A549 (cell line): Measurements from ENCODE around the gene NUP205. TPM values are rescaled to one million over a fixed set of nuclear protein-coding genes. Genes with fewer than 3 reads are reported as not detected.

Experiments used
- ATAC-seq, 2 experiments: fragments of 200-7000 bp in 1 of 2; fragments of >200 bp in 1 of 2; cut with Nextera tagmentation in 1 of 2; cut with Tn5 transposase in 1 of 2; 3 replicates each; pipeline versions ENCODE4 v1.8.0 to v1.9.1; 2018 to 2020; ENCODE audit warnings: mild to moderate bottlenecking in 1 of 2, moderate library complexity in 1 of 2
- CTCF ChIA-PET: fragments of 300-600 bp; sonication (Branson Sonifier 250); formaldehyde crosslinking; extraction: SDS; loops from one replicate; lab custom pipeline; 2021; ENCODE audit warnings: antibody characterized with exemption, inconsistent platforms; lab: Yijun Ruan, JAX
- POLR2A ChIA-PET: fragments of 350-600 bp; formaldehyde crosslinking; extraction: SDS; loops from one replicate; lab custom pipeline; 2021; ENCODE audit warnings: antibody characterized with exemption, inconsistent platforms; lab: Yijun Ruan, JAX
- DNase-seq, 2 experiments: peaks; one replicate each; pipeline versions ENCODE4 v3.0.0 to v3.0.0-alpha.2; 2011 to 2016; ENCODE audit warnings: low read depth in 1 of 2, low spot score in 1 of 2
- FAIRE-seq: peaks from 2 replicates; lab custom pipeline; 2011; peaks lifted over from hg19 to GRCh38; lab: Jason Lieb, UNC
- H3K27ac ChIP-seq, 2 experiments: fragments of >200 bp; sonication (Bioruptor Twin); formaldehyde crosslinking; 3 replicates each; pipeline ENCODE4 v1.5.1; 2016 to 2017
- H3K4me1 ChIP-seq: fragments of >200 bp; sonication (Bioruptor Twin); formaldehyde crosslinking; 3 replicates; pipeline ENCODE4 v1.6.1; 2016
- H3K4me2 ChIP-seq: fragments of >200 bp; sonication (Bioruptor Twin); formaldehyde crosslinking; 3 replicates; pipeline ENCODE4 v1.6.1; 2016
- H3K4me3 ChIP-seq: fragments of >200 bp; sonication (Bioruptor Twin); formaldehyde crosslinking; 3 replicates; pipeline ENCODE4 v1.5.1; 2016
- H3K9me3 ChIP-seq: fragments of >200 bp; sonication (Bioruptor Twin); formaldehyde crosslinking; 3 replicates; pipeline ENCODE4 v1.6.1; 2016
- BHLHE40 ChIP-seq: IDR thresholded peaks from 2 replicates; pipeline ENCODE4 v1.6.1; 2012; ENCODE audit warnings: low read depth, low read length, inconsistent platforms
- CEBPB ChIP-seq, 2 experiments: fragments of >200 bp in 1 of 2; sonication (Bioruptor Twin) in 1 of 2; formaldehyde crosslinking in 1 of 2; IDR thresholded peaks; 2 replicates each; pipeline ENCODE4 v1.6.1; 2012 to 2016
- ELK1 ChIP-seq: fragments of 150-350 bp; IDR thresholded peaks from 2 replicates; pipeline ENCODE4 v1.6.1; 2014; ENCODE audit warnings: low read depth, mild to moderate bottlenecking, low read length
- EP300 ChIP-seq, 2 experiments: fragments of >200 bp; sonication (Bioruptor Twin); formaldehyde crosslinking; IDR thresholded peaks; 2 replicates in 1 of 2; 3 replicates in 1 of 2; pipeline ENCODE4 v1.6.1; 2016 to 2017
- FOXS1 ChIP-seq: fragments of 250-450 bp; sonication (Bioruptor Pico); IDR thresholded peaks from 2 replicates; pipeline ENCODE4 v1.5.0; 2020; ENCODE audit warnings: mild to moderate bottlenecking, moderate library complexity
- HDAC2 ChIP-seq: fragments of 200-600 bp; sonication (generic); IDR thresholded peaks from 2 replicates; pipeline ENCODE4 v1.6.1; 2016
- HOXB13 ChIP-seq: fragments of 250-450 bp; sonication (Bioruptor Pico); IDR thresholded peaks from 2 replicates; pipeline ENCODE4 v1.5.0; 2020; ENCODE audit warnings: low read depth, mild to moderate bottlenecking, moderate library complexity
- JUNB ChIP-seq: fragments of >200 bp; sonication (Bioruptor Twin); formaldehyde crosslinking; IDR thresholded peaks from 2 replicates; pipeline ENCODE4 v1.6.1; 2016
- KDM5A ChIP-seq: fragments of 200-600 bp; sonication (generic); IDR thresholded peaks from 2 replicates; pipeline ENCODE4 v1.6.1; 2016; ENCODE audit warnings: antibody characterized with exemption, mild to moderate bottlenecking
- MYC ChIP-seq: IDR thresholded peaks from 2 replicates; pipeline ENCODE4 v1.6.1; 2012; ENCODE audit warnings: mild to moderate bottlenecking, inconsistent platforms, low read length, improper control_type of control experiment, borderline replicate concordance
- POLR2A ChIP-seq: IDR thresholded peaks from 2 replicates; pipeline ENCODE4 v1.6.1; 2012; ENCODE audit warnings: mild to moderate bottlenecking, low read length
- POLR2AphosphoS2 ChIP-seq: conservative IDR thresholded peaks from 2 replicates; pipeline ENCODE4 v1.6.1; 2012; ENCODE audit warnings: low read length, improper control_type of control experiment, inconsistent platforms
- RARB ChIP-seq: fragments of 250-450 bp; sonication (Bioruptor Pico); IDR thresholded peaks from 2 replicates; pipeline ENCODE4 v1.8.0; 2021; ENCODE audit warnings: mild to moderate bottlenecking, moderate library complexity
- REST ChIP-seq: fragments of 200-600 bp; sonication (generic); IDR thresholded peaks from 2 replicates; pipeline ENCODE4 v1.6.1; 2016; ENCODE audit warnings: antibody characterized with exemption, mild to moderate bottlenecking, moderate library complexity
- RFX5 ChIP-seq: fragments of 450-650 bp; IDR thresholded peaks from 2 replicates; pipeline ENCODE4 v1.7.1; 2014; ENCODE audit warnings: antibody characterized with exemption, mild to moderate bottlenecking, moderate library complexity
- RNF2 ChIP-seq: fragments of 200-600 bp; sonication (generic); IDR thresholded peaks from 2 replicates; pipeline ENCODE4 v1.6.1; 2016; ENCODE audit warnings: low read depth, mild to moderate bottlenecking, antibody characterized with exemption, moderate library complexity, borderline replicate concordance
- SREBF2 ChIP-seq: fragments of 450-650 bp; IDR thresholded peaks from 2 replicates; pipeline ENCODE4 v1.6.1; 2014; ENCODE audit warnings: mild to moderate bottlenecking, moderate library complexity
- TP53 ChIP-seq: fragments of 250-450 bp; sonication (Bioruptor Pico); IDR thresholded peaks from 2 replicates; pipeline ENCODE4 v1.5.0; 2021; ENCODE audit warnings: mild to moderate bottlenecking, moderate library complexity
- ZSCAN20 ChIP-seq: fragments of 250-450 bp; sonication (Bioruptor Pico); IDR thresholded peaks from 2 replicates; pipeline ENCODE4 v1.8.0; 2022; ENCODE audit warnings: mild to moderate bottlenecking, moderate library complexity
- WGBS: methylation state at CpG from one replicate; pipeline ENCODE4 v1.1.6; 2017; ENCODE audit errors: missing lambda C conversion rate; 5-methylcytosine and 5-hydroxymethylcytosine counted together
- polyA plus RNA-seq, 4 experiments: library from polyadenylated mRNA; depleted of rRNA in 3 of 4; stranded (reverse); fragments of >200 nt; fragmentation: RNase III in 1 of 4; extraction: RNeasy Plus Mini Kit Qiagen cat#74134 plus additional on column Dnase treatment in 1 of 4; gene quantifications; 2 replicates in 3 of 4; 3 replicates in 1 of 4; pipeline ENCODE4 v1.2.3, GENCODE V29; 2011 to 2017
- TF ChIP-seq, protein P1 (sequence below): IDR thresholded peaks from 2 replicates; pipeline ENCODE4 v1.6.1; 2012; ENCODE audit warnings: low read depth, borderline replicate concordance
- TF ChIP-seq, protein P2 (sequence below): IDR thresholded peaks from 2 replicates; pipeline ENCODE4 v1.6.1; 2012

Gene NUP205
- polyA plus RNA-seq, 2 of the 4 experiments (the other 2 are of a cell fraction), result 55.0 to 119 TPM

- Histone ChIP-seq H3K9me3 (no peaks in the 10 kb centered on the region), H3K4me2 (no peak overlapping the region), H3K4me3 (no peak overlapping the region), H3K27ac (no peak overlapping the region), H3K4me1 (no peaks in the 10 kb centered on the region)
- DNase-seq (no peak), FAIRE-seq (no peak), ATAC-seq (no peak)
- TF ChIP-seq POLR2AphosphoS2, result no peak
- ChIA-PET POLR2A (no interaction called here), CTCF (interaction anchor here (0.5 to 1.5 kb wide), 3 partner anchors 49 to 411 kb away, joined by 3 to 7 read pairs (median 4); no protein-coding TSS in a partner anchor)
- WGBS, result 93% methylated on average over 3 of the region's 3 CpGs
These were observed 14.1 kb downstream of the NUP205 start for GRCh38 chr7:135571834-135572233.

DNA sequence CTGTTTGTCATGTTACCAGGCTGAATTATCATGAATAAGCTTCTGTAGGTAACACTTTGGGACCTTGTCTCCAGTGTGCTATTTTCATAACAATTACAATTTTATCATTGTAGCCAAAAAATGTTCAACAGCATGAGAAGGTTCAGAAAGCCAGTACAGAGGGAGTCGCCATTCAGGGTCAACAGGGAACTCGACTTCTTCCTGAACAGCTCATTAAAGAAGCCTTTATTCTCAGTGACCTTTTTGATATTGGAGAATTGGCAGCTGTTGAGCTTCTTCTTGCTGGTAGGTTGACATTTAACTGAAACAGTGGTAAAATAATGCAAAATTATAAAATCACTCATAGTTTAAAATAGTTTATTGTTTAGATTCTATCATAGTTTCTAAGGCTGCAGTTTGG lies 15.8 kb downstream of the NUP205 start:
- no peak for TF ChIP-seq KDM5A
- TF ChIP-seq REST, result no peak
- TF ChIP-seq EP300 (IDR thresholded peaks at IDR 0.05), result no peak
- TF ChIP-seq, all 56 proteins: peak for 0
- WGBS, result 89% methylated on average over 2 of the region's 2 CpGs
- Histone ChIP-seq H3K27ac (no peak overlapping the region), H3K9me3 (no peaks in the 10 kb centered on the region), H3K4me3 (no peak overlapping the region), H3K4me1 (no peaks in the 10 kb centered on the region), H3K4me2 (no peak overlapping the region)
- CTCF ChIA-PET, result interaction anchor here (0.9 to 1.1 kb wide), 3 partner anchors 10 to 299 kb away, joined by 4 read pairs; no protein-coding TSS in a partner anchor
- FAIRE-seq (no peak), ATAC-seq (no peak), DNase-seq (no peak)
- POLR2A ChIA-PET, result no interaction called here

DNA sequence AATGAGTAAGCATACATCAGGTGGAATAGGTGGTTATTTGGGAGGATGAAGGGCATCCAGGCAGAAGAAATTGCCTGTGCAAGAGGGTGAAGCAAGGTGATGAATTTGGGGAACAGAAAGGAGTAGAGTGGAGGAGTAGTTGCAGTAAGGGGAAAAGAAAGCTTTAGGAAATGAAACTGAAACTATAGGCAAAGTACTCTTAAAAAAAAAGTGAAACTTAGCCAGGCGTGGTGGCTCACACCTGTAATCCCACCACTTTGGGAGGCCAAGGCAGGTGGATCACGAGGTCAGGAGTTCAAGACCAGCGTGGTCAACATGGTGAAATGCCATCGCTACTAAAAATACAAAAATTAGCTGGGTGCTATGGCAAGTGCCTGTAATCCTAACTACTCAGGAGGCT lies 17.6 kb downstream of the NUP205 start:
- CTCF ChIA-PET, result no interaction called here
- ATAC-seq, result no peak
- no peaks in the 10 kb centered on the region for H3K9me3 ChIP-seq
- H3K4me1 ChIP-seq, result no peaks in the 10 kb centered on the region
- H3K27ac ChIP-seq, result no peak overlapping the region
- H3K4me3 ChIP-seq, result no peak overlapping the region
- 95% methylated on average over 4 of the region's 4 CpGs for WGBS
- POLR2A ChIA-PET, result no interaction called here
- no peak for TF ChIP-seq MYC
- no peak for TF ChIP-seq RARB (CRISPR knock-in tag)
- TF ChIP-seq, protein P1, sequence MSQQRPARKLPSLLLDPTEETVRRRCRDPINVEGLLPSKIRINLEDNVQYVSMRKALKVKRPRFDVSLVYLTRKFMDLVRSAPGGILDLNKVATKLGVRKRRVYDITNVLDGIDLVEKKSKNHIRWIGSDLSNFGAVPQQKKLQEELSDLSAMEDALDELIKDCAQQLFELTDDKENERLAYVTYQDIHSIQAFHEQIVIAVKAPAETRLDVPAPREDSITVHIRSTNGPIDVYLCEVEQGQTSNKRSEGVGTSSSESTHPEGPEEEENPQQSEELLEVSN, result no peak
- no peak for TF ChIP-seq ZSCAN20 (CRISPR knock-in tag)
- no peak for TF ChIP-seq POLR2A
- no peak for TF ChIP-seq RFX5
- no peak for TF ChIP-seq HDAC2
- no peak for TF ChIP-seq EP300 (IDR thresholded peaks at IDR 0.05)
- no peak for TF ChIP-seq HOXB13
- no peak for TF ChIP-seq RNF2
- TF ChIP-seq SREBF2, result no peak
- TF ChIP-seq CEBPB (IDR thresholded peaks at IDR 0.05), result no peak
- TF ChIP-seq, protein P2, sequence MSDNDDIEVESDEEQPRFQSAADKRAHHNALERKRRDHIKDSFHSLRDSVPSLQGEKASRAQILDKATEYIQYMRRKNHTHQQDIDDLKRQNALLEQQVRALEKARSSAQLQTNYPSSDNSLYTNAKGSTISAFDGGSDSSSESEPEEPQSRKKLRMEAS, result no peak
- H3K4me2 ChIP-seq, result no peak overlapping the region
- no peak for FAIRE-seq
- DNase-seq, result no peak

DNA sequence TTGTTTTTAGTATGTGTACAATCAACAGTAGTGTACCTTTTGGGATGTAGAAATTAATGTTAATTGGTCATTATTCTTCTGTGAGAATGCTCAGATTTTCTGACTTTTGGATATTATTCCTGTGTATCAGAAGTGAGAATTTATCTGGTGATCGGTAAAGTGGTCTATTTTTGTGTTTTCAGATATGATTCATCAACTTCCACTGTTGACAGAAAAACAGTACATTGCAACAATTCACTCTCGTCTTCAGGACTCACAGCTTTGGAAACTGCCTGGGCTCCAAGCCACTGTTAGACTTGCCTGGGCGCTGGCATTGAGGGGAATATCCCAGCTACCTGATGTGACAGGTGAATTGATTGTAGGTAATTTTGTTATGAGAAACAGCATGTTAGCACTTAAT lies 20.9 kb downstream of the NUP205 start:
- FAIRE-seq, result no peak
- Histone ChIP-seq H3K27ac (no peak overlapping the region), H3K4me3 (no peak overlapping the region), H3K4me2 (no peak overlapping the region), H3K4me1 (no peaks in the 10 kb centered on the region), H3K9me3 (no peaks in the 10 kb centered on the region)
- DNase-seq, result no peak
- no peak for ATAC-seq
- WGBS, result 89% methylated on average over 3 of the region's 3 CpGs
- POLR2A ChIA-PET, result no interaction called here
- CTCF ChIA-PET, result interaction anchor here (1.1 to 1.6 kb wide), 2 partner anchors 42 to 67 kb away, joined by 3 read pairs; no protein-coding TSS in a partner anchor
- TF ChIP-seq CEBPB (IDR thresholded peaks at IDR 0.05), result no peak
- no peak for TF ChIP-seq ELK1
- TF ChIP-seq, protein P1, result no peak
- no peak for TF ChIP-seq BHLHE40
- no peak for TF ChIP-seq REST
- TF ChIP-seq HDAC2, result no peak
- no peak for TF ChIP-seq JUNB
- no peak for TF ChIP-seq FOXS1 (CRISPR knock-in tag)
- no peak for TF ChIP-seq TP53 (CRISPR knock-in tag)
